H1 (cell line): ENCODE results near the gene PCDHGA8. TPM values are rescaled to one million over a fixed set of nuclear protein-coding genes. Genes with fewer than 3 reads are reported as not detected.
A peak's percentile ranks its signal among the peaks of the same experiment; 100 is the strongest.

ENCODE experiments used
- ASH2L ChIP-seq: fragments of 200-600, 300-600 bp; sonication (generic); IDR thresholded peaks from one replicate; pipeline ENCODE4 v1.7.1; 2017; ENCODE audit warnings: low read length
- CTCF ChIP-seq, 3 experiments: IDR thresholded peaks; 1 replicate in 2 of 3; 2 replicates in 1 of 3; pipeline versions ENCODE4 v1.5.1 to v1.6.1; 2011; ENCODE audit warnings: low read length in 3 of 3, mild to moderate bottlenecking in 3 of 3, inconsistent platforms in 2 of 3, low read depth in 1 of 3, moderate library complexity in 1 of 3; ENCODE audit not compliant: insufficient read depth in 1 of 3; ENCODE audit errors: control extremely low read depth in 1 of 3
- HDAC2 ChIP-seq, 2 experiments: fragments of 300-600 bp in 1 of 2; sonication (generic) in 1 of 2; IDR thresholded peaks; 2 replicates each; pipeline ENCODE4 v1.6.1; 2011 to 2012; ENCODE audit warnings: low read depth in 2 of 2, low read length in 2 of 2, mild to moderate bottlenecking in 2 of 2, moderate library complexity in 2 of 2, borderline replicate concordance in 1 of 2, inconsistent platforms in 1 of 2
- KDM4A ChIP-seq: IDR thresholded peaks from one replicate; pipeline ENCODE4 v1.7.1; 2012; ENCODE audit warnings: low read depth, mild to moderate bottlenecking, moderate library complexity, low read length, inconsistent platforms; ENCODE audit not compliant: severe bottlenecking
- POLR2A ChIP-seq, 2 experiments: IDR thresholded peaks; 1 replicate in 1 of 2; 2 replicates in 1 of 2; pipeline ENCODE4 v1.6.1; 2011; ENCODE audit warnings: low read depth in 2 of 2, low read length in 2 of 2, mild to moderate bottlenecking in 2 of 2; ENCODE audit errors: control extremely low read depth in 1 of 2
- RAD21 ChIP-seq, 2 experiments: IDR thresholded peaks in 1 of 2; conservative IDR thresholded peaks in 1 of 2; 2 replicates each; pipeline ENCODE4 v1.6.1; 2011; ENCODE audit warnings: low read depth in 2 of 2, low read length in 2 of 2, improper control_type of control experiment in 1 of 2, inconsistent platforms in 1 of 2, mild to moderate bottlenecking in 1 of 2, moderate library complexity in 1 of 2
- SP2 ChIP-seq: IDR thresholded peaks from 2 replicates; pipeline ENCODE4 v1.6.1; 2012; ENCODE audit warnings: mild to moderate bottlenecking, low read length, inconsistent platforms
- TAF7 ChIP-seq: optimal IDR thresholded peaks from 2 replicates; pipeline ENCODE3; 2011; ENCODE audit warnings: low read depth, mild to moderate bottlenecking, inconsistent platforms, low read length, moderate library complexity, borderline replicate concordance
- TBP ChIP-seq: IDR thresholded peaks from 2 replicates; pipeline ENCODE4 v1.6.1; 2011; ENCODE audit warnings: low read depth, low read length, improper control_type of control experiment
- polyA plus RNA-seq, 7 experiments: library from polyadenylated mRNA; depleted of rRNA in 3 of 7; stranded (reverse) in 5 of 7; unstranded in 2 of 7; fragments of >200 nt in 5 of 7; fragments of 200-250 nt in 2 of 7; gene quantifications; 1 replicate in 5 of 7; 2 replicates in 1 of 7; 4 replicates in 1 of 7; pipeline versions ENCODE4 v1.2.1 to v1.2.3, GENCODE V29; 2011 to 2013; ENCODE audit warnings: missing spikeins in 2 of 7, mixed read lengths in 2 of 7
- total RNA-seq: library from RNA; stranded (reverse); fragmentation: NEBNext Ultra II Directional; extraction: Animal tissue kit (Norgen Biotek cat#: 25700); gene quantifications from 2 replicates; pipeline ENCODE4 v1.2.1, GENCODE V29; 2021
- TF ChIP-seq, protein P1 (sequence below): IDR thresholded peaks from 2 replicates; pipeline ENCODE4 v1.6.1; 2012; ENCODE audit warnings: inconsistent platforms

PCDHGA8 gene
- total and polyA plus RNA-seq, 2 of the 8 experiments (the other 6 are each of a cell fraction or from before 2014, with no cell fraction given): 0.79 to 1.4 TPM

DNA sequence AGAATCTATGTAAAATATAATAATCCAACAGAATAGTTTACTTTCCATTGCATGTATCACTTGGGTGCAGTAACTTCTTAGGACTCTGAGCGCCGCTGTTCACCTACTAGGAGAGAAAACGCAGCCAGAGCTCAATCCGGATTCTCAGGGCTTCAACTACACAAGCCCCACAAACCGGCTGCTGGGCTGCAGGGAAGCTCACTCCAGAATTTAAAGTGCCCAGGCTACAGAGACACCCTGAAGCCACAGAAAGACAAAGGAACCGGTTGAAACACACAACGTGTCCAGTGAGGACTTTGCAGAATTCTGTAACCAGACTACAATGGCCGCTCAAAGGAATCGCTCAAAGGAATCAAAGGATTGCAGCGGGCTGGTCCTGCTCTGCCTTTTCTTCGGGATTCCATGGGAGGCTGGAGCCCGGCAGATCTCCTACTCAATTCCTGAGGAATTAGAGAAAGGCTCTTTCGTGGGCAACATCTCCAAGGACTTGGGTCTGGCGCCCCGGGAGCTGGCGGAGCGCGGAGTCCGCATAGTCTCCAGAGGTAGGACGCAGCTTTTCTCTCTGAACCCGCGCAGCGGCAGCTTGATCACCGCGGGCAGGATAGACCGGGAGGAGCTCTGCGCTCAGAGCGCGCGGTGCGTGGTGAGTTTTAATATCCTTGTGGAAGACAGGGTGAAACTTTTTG, 20.6 kb downstream of the PCDHGA8 start, which contains the start of gene PCDHGA10 (continued):
- TF ChIP-seq KDM4A (peak; percentile 93), POLR2A (IDR thresholded peaks at IDR 0.05; ENCODE audit: control extremely low read depth in 1 of 2, low read depth in 2 of 2, low read length in 2 of 2) (0 out of 3 replicates have a peak, but pooled peaks of 1 of the 2 experiments have one; percentile 24), HDAC2 (IDR thresholded peaks at IDR 0.05; ENCODE audit: borderline replicate concordance in 1 of 2, low read depth in 2 of 2, low read length in 2 of 2) (no peak), RAD21 (IDR thresholded peaks at IDR 0.05 in 1 of 2, conservative IDR thresholded peaks at IDR 0.05 in 1 of 2; ENCODE audit: low read depth in 2 of 2, low read length in 2 of 2) (peak; percentile 84), CTCF (IDR thresholded peaks at IDR 0.05; ENCODE audit: control extremely low read depth in 1 of 3, insufficient read depth in 1 of 3, low read depth in 1 of 3, low read length in 3 of 3) (peak; percentile 35 to 84 (median 74)), ASH2L (peak; percentile 44), TBP (peak; percentile 29; the same call in 1 of the 2 replicates), SP2 (no peak), TAF7 (no peak)
- TF ChIP-seq, protein P1, sequence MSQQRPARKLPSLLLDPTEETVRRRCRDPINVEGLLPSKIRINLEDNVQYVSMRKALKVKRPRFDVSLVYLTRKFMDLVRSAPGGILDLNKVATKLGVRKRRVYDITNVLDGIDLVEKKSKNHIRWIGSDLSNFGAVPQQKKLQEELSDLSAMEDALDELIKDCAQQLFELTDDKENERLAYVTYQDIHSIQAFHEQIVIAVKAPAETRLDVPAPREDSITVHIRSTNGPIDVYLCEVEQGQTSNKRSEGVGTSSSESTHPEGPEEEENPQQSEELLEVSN: no peak
